ENCODE measurements around the gene LMNTD1.

LMNTD1 gene

DNA sequence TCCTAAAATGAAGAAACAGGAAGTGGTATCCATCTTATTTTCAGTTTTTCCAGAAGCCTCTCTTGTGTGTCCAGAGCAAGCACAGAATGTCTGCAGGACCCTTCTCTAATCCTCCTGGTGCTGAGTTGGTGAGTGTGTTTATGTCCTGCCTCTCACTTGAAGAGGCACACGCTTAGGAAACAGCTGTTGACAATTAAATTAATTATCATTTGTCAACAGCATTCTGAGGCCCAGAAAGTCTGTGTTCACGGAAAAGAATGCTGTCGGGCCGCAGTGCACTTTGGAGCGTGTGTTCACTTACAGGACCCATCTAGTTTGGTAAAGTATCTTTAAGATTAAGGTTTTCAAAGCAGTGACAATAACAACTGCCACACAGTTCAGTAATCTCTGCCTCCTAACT is 70.5 kb downstream of the LMNTD1 start:
- H4K20me1 ChIP-seq (ENCODE audit: control insufficient read depth, insufficient read depth, low read depth, low read length): no peaks in the 10 kb centered on the region
- no peaks in the 10 kb centered on the region for H3K36me3 ChIP-seq (ENCODE audit: control insufficient read depth, low read length)
- H3K27me3 ChIP-seq (ENCODE audit: control insufficient read depth, low read length): no peaks in the 10 kb centered on the region
- no peak overlapping the region for H3K4me2 ChIP-seq (ENCODE audit: low read length)
- no peaks in the 10 kb centered on the region for H3K4me1 ChIP-seq (ENCODE audit: control insufficient read depth, low read length)
- TF ChIP-seq, protein P1, sequence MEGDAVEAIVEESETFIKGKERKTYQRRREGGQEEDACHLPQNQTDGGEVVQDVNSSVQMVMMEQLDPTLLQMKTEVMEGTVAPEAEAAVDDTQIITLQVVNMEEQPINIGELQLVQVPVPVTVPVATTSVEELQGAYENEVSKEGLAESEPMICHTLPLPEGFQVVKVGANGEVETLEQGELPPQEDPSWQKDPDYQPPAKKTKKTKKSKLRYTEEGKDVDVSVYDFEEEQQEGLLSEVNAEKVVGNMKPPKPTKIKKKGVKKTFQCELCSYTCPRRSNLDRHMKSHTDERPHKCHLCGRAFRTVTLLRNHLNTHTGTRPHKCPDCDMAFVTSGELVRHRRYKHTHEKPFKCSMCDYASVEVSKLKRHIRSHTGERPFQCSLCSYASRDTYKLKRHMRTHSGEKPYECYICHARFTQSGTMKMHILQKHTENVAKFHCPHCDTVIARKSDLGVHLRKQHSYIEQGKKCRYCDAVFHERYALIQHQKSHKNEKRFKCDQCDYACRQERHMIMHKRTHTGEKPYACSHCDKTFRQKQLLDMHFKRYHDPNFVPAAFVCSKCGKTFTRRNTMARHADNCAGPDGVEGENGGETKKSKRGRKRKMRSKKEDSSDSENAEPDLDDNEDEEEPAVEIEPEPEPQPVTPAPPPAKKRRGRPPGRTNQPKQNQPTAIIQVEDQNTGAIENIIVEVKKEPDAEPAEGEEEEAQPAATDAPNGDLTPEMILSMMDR (IDR thresholded peaks at IDR 0.05; ENCODE audit: low read depth, low read length, poor library complexity, severe bottlenecking): no peak
- TF ChIP-seq EZH2phosphoT487 (IDR thresholded peaks at IDR 0.05; ENCODE audit: borderline replicate concordance, low read length): no peak
- H3F3A ChIP-seq (ENCODE audit: control insufficient read depth, insufficient read depth): no peaks in the 10 kb centered on the region
- H3K4me3 ChIP-seq (ENCODE audit: low read length): no peak overlapping the region
- no peak overlapping the region for H3K27ac ChIP-seq (ENCODE audit: low read depth, low read length)
- H3K9me2 ChIP-seq (replicated peaks; ENCODE audit: control insufficient read depth, low read length): no peaks in the 10 kb centered on the region
- H3K79me2 ChIP-seq (ENCODE audit: control insufficient read depth, low read length): no peaks in the 10 kb centered on the region
- no peaks in the 10 kb centered on the region for H3K9me3 ChIP-seq (ENCODE audit: control insufficient read depth, insufficient read depth, low read length)

DNA sequence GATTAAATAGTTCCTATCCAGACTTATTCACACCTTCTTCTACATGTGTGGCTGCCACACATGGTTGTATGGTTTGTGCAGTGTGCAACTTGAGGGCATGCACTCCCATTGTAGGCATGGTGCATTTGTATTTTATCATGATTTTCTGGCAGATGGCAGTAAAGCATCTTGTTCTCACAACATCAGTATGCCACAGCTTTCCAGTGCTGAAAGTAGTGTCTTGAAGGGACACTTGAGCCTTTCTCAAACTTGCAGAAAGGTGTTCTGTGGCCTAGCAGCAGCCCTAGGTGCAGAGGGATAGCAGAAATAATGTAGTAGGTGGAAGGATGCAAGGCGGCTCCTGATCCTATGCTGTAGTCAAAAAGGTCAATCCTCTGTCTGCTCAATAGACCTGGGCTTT is 72.9 kb downstream of the LMNTD1 start:
- Histone ChIP-seq H4K20me1 (ENCODE audit: control insufficient read depth, insufficient read depth, low read depth, low read length) (no peaks in the 10 kb centered on the region), H3K4me3 (ENCODE audit: low read length) (no peak overlapping the region), H3K4me1 (ENCODE audit: control insufficient read depth, low read length) (no peaks in the 10 kb centered on the region), H3K36me3 (ENCODE audit: control insufficient read depth, low read length) (no peaks in the 10 kb centered on the region), H3K4me2 (ENCODE audit: low read length) (no peak overlapping the region), H3K9me2 (replicated peaks; ENCODE audit: control insufficient read depth, low read length) (no peaks in the 10 kb centered on the region), H3K9me3 (ENCODE audit: control insufficient read depth, insufficient read depth, low read length) (no peaks in the 10 kb centered on the region), H3K79me2 (ENCODE audit: control insufficient read depth, low read length) (no peaks in the 10 kb centered on the region), H3K27ac (ENCODE audit: low read depth, low read length) (no peak overlapping the region), H3K27me3 (ENCODE audit: control insufficient read depth, low read length) (no peaks in the 10 kb centered on the region), H3F3A (ENCODE audit: control insufficient read depth, insufficient read depth) (no peaks in the 10 kb centered on the region)
- TF ChIP-seq, protein P1 (IDR thresholded peaks at IDR 0.05; ENCODE audit: low read depth, low read length, poor library complexity, severe bottlenecking): no peak
- no peak for TF ChIP-seq EZH2phosphoT487 (IDR thresholded peaks at IDR 0.05; ENCODE audit: borderline replicate concordance, low read length)

DNA sequence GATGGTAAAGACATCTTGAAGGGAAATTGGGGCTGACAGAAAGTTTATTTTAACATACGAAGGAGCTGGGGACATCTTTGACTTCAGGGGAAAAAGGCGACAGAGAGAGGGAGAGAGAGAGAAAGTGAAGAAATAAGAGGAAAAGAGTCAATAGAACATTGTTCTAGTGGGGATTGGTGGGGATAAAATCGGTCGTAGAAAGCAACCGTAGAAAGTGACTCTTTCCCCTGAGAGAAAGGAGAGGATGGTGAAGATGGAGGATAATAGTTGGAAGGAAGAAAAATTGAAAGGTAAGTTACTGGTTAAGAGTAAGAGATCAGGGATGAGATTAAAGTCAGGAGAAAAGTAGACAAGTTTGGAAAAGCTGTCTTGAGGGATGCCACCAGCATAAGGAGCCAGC is 75.9 kb downstream of the LMNTD1 start:
- H3K4me2 ChIP-seq (ENCODE audit: low read length): no peak overlapping the region
- no peaks in the 10 kb centered on the region for H3K36me3 ChIP-seq (ENCODE audit: control insufficient read depth, low read length)
- H4K20me1 ChIP-seq (ENCODE audit: control insufficient read depth, insufficient read depth, low read depth, low read length): no peaks in the 10 kb centered on the region
- H3K27me3 ChIP-seq (ENCODE audit: control insufficient read depth, low read length): no peaks in the 10 kb centered on the region
- no peaks in the 10 kb centered on the region for H3K4me1 ChIP-seq (ENCODE audit: control insufficient read depth, low read length)
- no peaks in the 10 kb centered on the region for H3K79me2 ChIP-seq (ENCODE audit: control insufficient read depth, low read length)
- H3K4me3 ChIP-seq (ENCODE audit: low read length): no peak overlapping the region
- TF ChIP-seq EZH2phosphoT487 (IDR thresholded peaks at IDR 0.05; ENCODE audit: borderline replicate concordance, low read length): no peak
- TF ChIP-seq, protein P1 (IDR thresholded peaks at IDR 0.05; ENCODE audit: low read depth, low read length, poor library complexity, severe bottlenecking): no peak
- H3K27ac ChIP-seq (ENCODE audit: low read depth, low read length): no peak overlapping the region
- H3K9me2 ChIP-seq (replicated peaks; ENCODE audit: control insufficient read depth, low read length): no peaks in the 10 kb centered on the region
- H3F3A ChIP-seq (ENCODE audit: control insufficient read depth, insufficient read depth): no peaks in the 10 kb centered on the region
- no peaks in the 10 kb centered on the region for H3K9me3 ChIP-seq (ENCODE audit: control insufficient read depth, insufficient read depth, low read length)

DNA sequence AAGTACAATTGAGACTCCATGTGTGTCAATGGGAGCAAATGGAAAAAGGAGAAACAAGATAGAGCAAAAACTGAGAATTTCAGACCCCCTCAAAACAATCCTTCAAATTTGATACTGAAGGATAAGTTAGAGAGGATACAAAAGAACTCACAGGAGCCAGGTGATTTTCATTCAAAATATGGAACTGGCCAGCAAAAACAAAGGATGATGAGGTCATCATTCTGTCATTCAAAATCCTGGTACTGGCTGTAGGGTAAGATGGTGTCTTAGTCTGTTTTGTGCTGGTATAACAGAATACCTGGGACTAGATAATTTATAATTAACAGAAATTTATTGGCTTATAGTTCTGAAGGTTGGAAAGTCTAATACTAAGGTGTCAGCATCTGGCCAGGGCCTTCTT is 80.6 kb downstream of the LMNTD1 start:
- H3K36me3 ChIP-seq (ENCODE audit: control insufficient read depth, low read length): no peaks in the 10 kb centered on the region
- no peaks in the 10 kb centered on the region for H3K27me3 ChIP-seq (ENCODE audit: control insufficient read depth, low read length)
- H3K4me1 ChIP-seq (ENCODE audit: control insufficient read depth, low read length): no peaks in the 10 kb centered on the region
- no peak overlapping the region for H3K4me2 ChIP-seq (ENCODE audit: low read length)
- H4K20me1 ChIP-seq (ENCODE audit: control insufficient read depth, insufficient read depth, low read depth, low read length): no peaks in the 10 kb centered on the region
- H3K9me3 ChIP-seq (ENCODE audit: control insufficient read depth, insufficient read depth, low read length): no peaks in the 10 kb centered on the region
- TF ChIP-seq, protein P1 (IDR thresholded peaks at IDR 0.05; ENCODE audit: low read depth, low read length, poor library complexity, severe bottlenecking): no peak
- no peak for TF ChIP-seq EZH2phosphoT487 (IDR thresholded peaks at IDR 0.05; ENCODE audit: borderline replicate concordance, low read length)
- H3K79me2 ChIP-seq (ENCODE audit: control insufficient read depth, low read length): no peaks in the 10 kb centered on the region
- H3F3A ChIP-seq (ENCODE audit: control insufficient read depth, insufficient read depth): no peaks in the 10 kb centered on the region
- no peaks in the 10 kb centered on the region for H3K9me2 ChIP-seq (replicated peaks; ENCODE audit: control insufficient read depth, low read length)
- H3K27ac ChIP-seq (ENCODE audit: low read depth, low read length): no peak overlapping the region
- no peak overlapping the region for H3K4me3 ChIP-seq (ENCODE audit: low read length)

Data from DOHH2 (cell line).